K562 (cell line): Measurements from ENCODE around the gene SLC41A3. TPM values are rescaled to one million over a fixed set of nuclear protein-coding genes. Genes with fewer than 3 reads are reported as not detected.

ENCODE experiments used
- PRMT5 ChIP-seq: sonication (generic); formaldehyde crosslinking; IDR thresholded peaks from 2 replicates; pipeline ENCODE4 v1.5.0; 2020; ENCODE audit warnings: missing genetic modification reagents
- SMC3 ChIP-seq: conservative IDR thresholded peaks from 2 replicates; pipeline ENCODE4 v1.6.1; 2011; ENCODE audit warnings: low read depth, low read length, improper control_type of control experiment; ENCODE audit not compliant: insufficient read depth
- ZKSCAN1 ChIP-seq: fragments of 150-350 bp; IDR thresholded peaks from 2 replicates; pipeline ENCODE4 v1.6.1; 2016; ENCODE audit warnings: low read depth, low read length
- polyA plus RNA-seq, 8 experiments: library from polyadenylated mRNA; depleted of rRNA in 4 of 8; stranded (reverse) in 5 of 8; unstranded in 3 of 8; fragments of >200 nt; fragmentation: Nextera tagmentation in 2 of 8; fragmentation: Illumina TruSeq in 1 of 8; extraction: Ambion mirVana in 2 of 8; extraction: Trizol in 1 of 8; gene quantifications; 2 replicates each; pipeline versions ENCODE4 v1.2.1 to v1.2.3, GENCODE V29; 2011 to 2014; ENCODE audit warnings: inconsistent platforms in 1 of 8, missing spikeins in 1 of 8
- total RNA-seq, 7 experiments: library from RNA; depleted of rRNA in 6 of 7; stranded (reverse); fragments of >200 nt in 6 of 7; fragmentation: Illumina TruSeq in 2 of 7; extraction: Trizol in 2 of 7; gene quantifications; 2 replicates each; pipeline versions ENCODE4 v1.2.1 to v1.2.3, GENCODE V29; 2011 to 2021; ENCODE audit warnings: low replicate concordance in 1 of 7
- TF ChIP-seq, protein P1 (sequence below), 2 experiments: fragments of 450-650 bp in 1 of 2; sonication (generic) in 1 of 2; formaldehyde crosslinking in 1 of 2; IDR thresholded peaks; 2 replicates each; pipeline versions ENCODE4 v1.7.1 to v1.9.0; 2016 to 2022; ENCODE audit warnings: inconsistent platforms in 1 of 2, mild to moderate bottlenecking in 1 of 2, missing genetic modification reagents in 1 of 2
- TF ChIP-seq, protein P2 (sequence below): sonication (generic); formaldehyde crosslinking; IDR thresholded peaks from 2 replicates; pipeline ENCODE4 v1.8.1; 2023; ENCODE audit warnings: mild to moderate bottlenecking, missing genetic modification reagents

Gene SLC41A3
- total and polyA plus RNA-seq, 9 of the 15 experiments (the other 6 are each of a cell fraction or from before 2014, with no cell fraction given) = 4.1 to 20.7 (median 11.2) TPM

DNA sequence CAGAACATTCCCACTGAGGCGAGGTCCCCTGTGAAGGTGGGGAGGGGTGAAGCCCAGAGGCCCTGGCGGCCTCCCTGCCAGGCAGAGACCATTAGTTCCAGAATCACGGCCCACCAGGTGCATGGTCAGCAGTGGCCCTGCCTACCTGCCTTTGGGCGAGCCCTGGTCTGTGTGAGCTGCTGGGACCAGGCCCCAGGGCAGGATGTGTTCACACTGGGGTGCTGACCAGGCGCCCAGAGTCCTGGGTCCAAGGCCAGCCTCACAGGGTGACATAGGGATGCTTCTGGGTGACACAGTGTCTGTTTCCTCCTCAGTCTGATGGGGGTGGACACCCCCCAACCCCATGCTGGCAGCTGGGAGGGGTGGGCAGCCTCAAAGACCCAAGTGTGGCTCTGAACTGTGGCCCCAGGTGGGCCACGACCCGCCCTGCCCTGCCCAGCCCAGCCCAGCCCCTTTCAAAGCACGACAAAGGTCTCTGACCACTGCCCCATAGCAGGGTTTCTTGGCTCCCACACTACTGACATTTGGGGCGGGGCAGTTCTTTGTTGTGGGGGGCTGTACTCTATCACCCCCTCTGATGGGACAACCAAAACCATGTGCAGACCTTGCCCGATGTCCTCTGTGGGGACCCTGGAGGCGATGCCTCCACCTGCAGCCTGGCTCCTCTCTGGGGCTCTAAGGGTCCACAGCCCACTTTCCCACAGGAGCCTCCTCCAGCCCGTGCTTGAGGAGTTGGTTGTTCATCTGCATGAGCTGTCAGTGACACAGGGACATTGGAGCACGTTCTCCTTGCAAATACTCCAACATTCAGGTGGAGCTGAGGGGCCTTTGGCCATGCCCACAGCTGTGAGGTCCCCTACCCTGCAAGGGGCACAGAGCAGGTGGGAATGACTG lies 44.8 kb upstream of the SLC41A3 start (continued):
- TF ChIP-seq, protein P1, sequence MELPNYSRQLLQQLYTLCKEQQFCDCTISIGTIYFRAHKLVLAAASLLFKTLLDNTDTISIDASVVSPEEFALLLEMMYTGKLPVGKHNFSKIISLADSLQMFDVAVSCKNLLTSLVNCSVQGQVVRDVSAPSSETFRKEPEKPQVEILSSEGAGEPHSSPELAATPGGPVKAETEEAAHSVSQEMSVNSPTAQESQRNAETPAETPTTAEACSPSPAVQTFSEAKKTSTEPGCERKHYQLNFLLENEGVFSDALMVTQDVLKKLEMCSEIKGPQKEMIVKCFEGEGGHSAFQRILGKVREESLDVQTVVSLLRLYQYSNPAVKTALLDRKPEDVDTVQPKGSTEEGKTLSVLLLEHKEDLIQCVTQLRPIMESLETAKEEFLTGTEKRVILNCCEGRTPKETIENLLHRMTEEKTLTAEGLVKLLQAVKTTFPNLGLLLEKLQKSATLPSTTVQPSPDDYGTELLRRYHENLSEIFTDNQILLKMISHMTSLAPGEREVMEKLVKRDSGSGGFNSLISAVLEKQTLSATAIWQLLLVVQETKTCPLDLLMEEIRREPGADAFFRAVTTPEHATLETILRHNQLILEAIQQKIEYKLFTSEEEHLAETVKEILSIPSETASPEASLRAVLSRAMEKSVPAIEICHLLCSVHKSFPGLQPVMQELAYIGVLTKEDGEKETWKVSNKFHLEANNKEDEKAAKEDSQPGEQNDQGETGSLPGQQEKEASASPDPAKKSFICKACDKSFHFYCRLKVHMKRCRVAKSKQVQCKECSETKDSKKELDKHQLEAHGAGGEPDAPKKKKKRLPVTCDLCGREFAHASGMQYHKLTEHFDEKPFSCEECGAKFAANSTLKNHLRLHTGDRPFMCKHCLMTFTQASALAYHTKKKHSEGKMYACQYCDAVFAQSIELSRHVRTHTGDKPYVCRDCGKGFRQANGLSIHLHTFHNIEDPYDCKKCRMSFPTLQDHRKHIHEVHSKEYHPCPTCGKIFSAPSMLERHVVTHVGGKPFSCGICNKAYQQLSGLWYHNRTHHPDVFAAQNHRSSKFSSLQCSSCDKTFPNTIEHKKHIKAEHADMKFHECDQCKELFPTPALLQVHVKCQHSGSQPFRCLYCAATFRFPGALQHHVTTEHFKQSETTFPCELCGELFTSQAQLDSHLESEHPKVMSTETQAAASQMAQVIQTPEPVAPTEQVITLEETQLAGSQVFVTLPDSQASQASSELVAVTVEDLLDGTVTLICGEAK (IDR thresholded peaks at IDR 0.05) = no peak
- TF ChIP-seq, protein P1 (CRISPR knock-in tag; IDR thresholded peaks at IDR 0.05) = no peak
- TF ChIP-seq PRMT5 (CRISPR knock-in tag) (no peak), ZKSCAN1 (no peak), SMC3 (no peak)
- TF ChIP-seq, protein P2, sequence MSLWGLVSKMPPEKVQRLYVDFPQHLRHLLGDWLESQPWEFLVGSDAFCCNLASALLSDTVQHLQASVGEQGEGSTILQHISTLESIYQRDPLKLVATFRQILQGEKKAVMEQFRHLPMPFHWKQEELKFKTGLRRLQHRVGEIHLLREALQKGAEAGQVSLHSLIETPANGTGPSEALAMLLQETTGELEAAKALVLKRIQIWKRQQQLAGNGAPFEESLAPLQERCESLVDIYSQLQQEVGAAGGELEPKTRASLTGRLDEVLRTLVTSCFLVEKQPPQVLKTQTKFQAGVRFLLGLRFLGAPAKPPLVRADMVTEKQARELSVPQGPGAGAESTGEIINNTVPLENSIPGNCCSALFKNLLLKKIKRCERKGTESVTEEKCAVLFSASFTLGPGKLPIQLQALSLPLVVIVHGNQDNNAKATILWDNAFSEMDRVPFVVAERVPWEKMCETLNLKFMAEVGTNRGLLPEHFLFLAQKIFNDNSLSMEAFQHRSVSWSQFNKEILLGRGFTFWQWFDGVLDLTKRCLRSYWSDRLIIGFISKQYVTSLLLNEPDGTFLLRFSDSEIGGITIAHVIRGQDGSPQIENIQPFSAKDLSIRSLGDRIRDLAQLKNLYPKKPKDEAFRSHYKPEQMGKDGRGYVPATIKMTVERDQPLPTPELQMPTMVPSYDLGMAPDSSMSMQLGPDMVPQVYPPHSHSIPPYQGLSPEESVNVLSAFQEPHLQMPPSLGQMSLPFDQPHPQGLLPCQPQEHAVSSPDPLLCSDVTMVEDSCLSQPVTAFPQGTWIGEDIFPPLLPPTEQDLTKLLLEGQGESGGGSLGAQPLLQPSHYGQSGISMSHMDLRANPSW = no peak
- TF ChIP-seq, all 486 proteins: peak for 0
